ENCODE measurements around the gene ITGAX. TPM values are rescaled to one million over a fixed set of nuclear protein-coding genes. Genes with fewer than 3 reads are reported as not detected.

Gene ITGAX
- total and polyA plus RNA-seq, 2 donors (not counting 1 experiment from before 2014, with no cell fraction given), result 48.0 to 78.8 TPM

DNA sequence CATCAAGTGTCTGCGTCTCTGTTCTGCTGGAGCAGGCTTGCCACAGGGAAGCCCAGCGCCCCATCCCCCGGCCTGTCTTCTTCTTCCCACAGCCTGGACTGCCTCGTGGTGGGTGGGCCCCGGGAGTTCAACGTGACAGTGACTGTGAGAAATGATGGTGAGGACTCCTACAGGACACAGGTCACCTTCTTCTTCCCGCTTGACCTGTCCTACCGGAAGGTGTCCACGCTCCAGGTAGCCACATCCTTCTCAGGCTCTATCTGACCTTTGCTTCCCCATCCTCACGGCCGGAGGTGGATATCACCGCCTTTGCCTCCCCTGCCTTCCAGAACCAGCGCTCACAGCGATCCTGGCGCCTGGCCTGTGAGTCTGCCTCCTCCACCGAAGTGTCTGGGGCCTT, 29.8 kb upstream of the ITGAX start:
- Histone ChIP-seq H3K4me3 (ENCODE audit: control extremely low read depth in 1 of 5, extremely low read depth in 1 of 5, insufficient read depth in 1 of 5, low read depth in 2 of 5, low read length in 4 of 5) (no peak overlapping the region), H3K4me2 (replicated peaks; ENCODE audit: low read depth, low read length, poor library complexity, severe bottlenecking) (no peak overlapping the region), H2AFZ (ENCODE audit: insufficient read depth, low read depth, low read length, poor library complexity, severe bottlenecking) (no peak overlapping the region), H4K20me1 (ENCODE audit: control insufficient read depth, insufficient read depth, low read length, poor library complexity, severe bottlenecking) (no peaks in the 10 kb centered on the region), H3K79me2 (ENCODE audit: control insufficient read depth, insufficient read depth, low read length) (no peaks in the 10 kb centered on the region), H3K9me3 (ENCODE audit: control extremely low read depth in 1 of 3, control insufficient read depth in 2 of 3, insufficient read depth in 1 of 3, low read length in 2 of 3) (peaks cover 3 to 32% (median 11%) of the 10 kb centered on the region in 3 donors), H3K36me3 (replicated peaks in 1 of 2; ENCODE audit: control extremely low read depth in 1 of 2, control insufficient read depth in 1 of 2, extremely low read depth in 1 of 2, insufficient read depth in 2 of 2, low read length in 1 of 2) (peaks cover 0 to 9% of the 10 kb centered on the region in 2 experiments), H3K27me3 (replicated peaks in 1 of 4; ENCODE audit: control extremely low read depth in 1 of 4, control insufficient read depth in 3 of 4, insufficient read depth in 4 of 4, low read length in 3 of 4) (peaks cover 0 to 3% (median 0%) of the 10 kb centered on the region in 4 experiments), H3K27ac (ENCODE audit: low read length in 2 of 2) (no peak overlapping the region), H3K9ac (ENCODE audit: low read length) (no peak overlapping the region), H3K4me1 (ENCODE audit: control insufficient read depth in 2 of 2, insufficient read depth in 2 of 2, low read length in 2 of 2) (no peaks in the 10 kb centered on the region)
- Mint-ChIP-seq H3K27me3 (no peaks in the 10 kb centered on the region), H3K4me1 (no peaks in the 10 kb centered on the region), H3K9me3 (ENCODE audit: insufficient read depth) (peaks cover 6% of the 10 kb centered on the region), H3K27ac (no peak overlapping the region), H3K4me3 (no peak overlapping the region)
- ATAC-seq (ENCODE audit: low read depth) (no peak), DNase-seq (no peak)
- TF ChIP-seq EZH2 (IDR thresholded peaks at IDR 0.05; ENCODE audit: borderline replicate concordance, insufficient read depth, low read depth, low read length, poor library complexity, severe bottlenecking), result no peak
- TF ChIP-seq, protein P1, sequence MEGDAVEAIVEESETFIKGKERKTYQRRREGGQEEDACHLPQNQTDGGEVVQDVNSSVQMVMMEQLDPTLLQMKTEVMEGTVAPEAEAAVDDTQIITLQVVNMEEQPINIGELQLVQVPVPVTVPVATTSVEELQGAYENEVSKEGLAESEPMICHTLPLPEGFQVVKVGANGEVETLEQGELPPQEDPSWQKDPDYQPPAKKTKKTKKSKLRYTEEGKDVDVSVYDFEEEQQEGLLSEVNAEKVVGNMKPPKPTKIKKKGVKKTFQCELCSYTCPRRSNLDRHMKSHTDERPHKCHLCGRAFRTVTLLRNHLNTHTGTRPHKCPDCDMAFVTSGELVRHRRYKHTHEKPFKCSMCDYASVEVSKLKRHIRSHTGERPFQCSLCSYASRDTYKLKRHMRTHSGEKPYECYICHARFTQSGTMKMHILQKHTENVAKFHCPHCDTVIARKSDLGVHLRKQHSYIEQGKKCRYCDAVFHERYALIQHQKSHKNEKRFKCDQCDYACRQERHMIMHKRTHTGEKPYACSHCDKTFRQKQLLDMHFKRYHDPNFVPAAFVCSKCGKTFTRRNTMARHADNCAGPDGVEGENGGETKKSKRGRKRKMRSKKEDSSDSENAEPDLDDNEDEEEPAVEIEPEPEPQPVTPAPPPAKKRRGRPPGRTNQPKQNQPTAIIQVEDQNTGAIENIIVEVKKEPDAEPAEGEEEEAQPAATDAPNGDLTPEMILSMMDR (IDR thresholded peaks at IDR 0.05), result no peak
- WGBS (ENCODE audit: insufficient coverage), result 85% methylated on average over 15 of the region's 16 CpGs
- intact Hi-C loops (cut with micrococcal nuclease), result no loop called here
- ChIA-PET POLR2A (no interaction called here), CTCF (no interaction called here)

- Mint-ChIP-seq H3K27me3 (peaks cover 3% of the 10 kb centered on the region), H3K4me3 (no peak overlapping the region), H3K27ac (no peak overlapping the region), H3K9me3 (ENCODE audit: insufficient read depth) (peaks cover 2% of the 10 kb centered on the region), H3K4me1 (peaks cover 17% of the 10 kb centered on the region)
- peaks cover 7 to 12% of the 10 kb centered on the region in 2 donors for H3K4me1 ChIP-seq (ENCODE audit: control insufficient read depth in 2 of 2, insufficient read depth in 2 of 2, low read length in 2 of 2)
- H3K4me2 ChIP-seq (replicated peaks; ENCODE audit: low read depth, low read length, poor library complexity, severe bottlenecking), result no peak overlapping the region
- H2AFZ ChIP-seq (ENCODE audit: insufficient read depth, low read depth, low read length, poor library complexity, severe bottlenecking), result no peak overlapping the region
- no peak overlapping the region for H3K9ac ChIP-seq (ENCODE audit: low read length)
- H4K20me1 ChIP-seq (ENCODE audit: control insufficient read depth, insufficient read depth, low read length, poor library complexity, severe bottlenecking), result no peaks in the 10 kb centered on the region
- H3K4me3 ChIP-seq (ENCODE audit: control extremely low read depth in 1 of 5, extremely low read depth in 1 of 5, insufficient read depth in 1 of 5, low read depth in 2 of 5, low read length in 4 of 5), result no peak overlapping the region
- H3K79me2 ChIP-seq (ENCODE audit: control insufficient read depth, insufficient read depth, low read length), result peaks cover 3% of the 10 kb centered on the region
- intact Hi-C loops (cut with micrococcal nuclease), result no loop called here
- H3K27me3 ChIP-seq (replicated peaks in 1 of 4; ENCODE audit: control extremely low read depth in 1 of 4, control insufficient read depth in 3 of 4, insufficient read depth in 4 of 4, low read length in 3 of 4), result peaks cover 0 to 15% (median 2%) of the 10 kb centered on the region in 4 experiments
- H3K36me3 ChIP-seq (replicated peaks in 1 of 2; ENCODE audit: control extremely low read depth in 1 of 2, control insufficient read depth in 1 of 2, extremely low read depth in 1 of 2, insufficient read depth in 2 of 2, low read length in 1 of 2), result no peaks in the 10 kb centered on the region
- ChIA-PET POLR2A (no interaction called here), CTCF (no interaction called here)
- ATAC-seq (ENCODE audit: low read depth) (no peak), DNase-seq (no peak)
- 43% methylated on average over 9 of the region's 10 CpGs for WGBS (ENCODE audit: insufficient coverage)
- TF ChIP-seq, protein P1 (IDR thresholded peaks at IDR 0.05), result no peak
- TF ChIP-seq EZH2 (IDR thresholded peaks at IDR 0.05; ENCODE audit: borderline replicate concordance, insufficient read depth, low read depth, low read length, poor library complexity, severe bottlenecking), result no peak
- peaks cover 0 to 21% (median under 1%) of the 10 kb centered on the region in 3 donors for H3K9me3 ChIP-seq (ENCODE audit: control extremely low read depth in 1 of 3, control insufficient read depth in 2 of 3, insufficient read depth in 1 of 3, low read length in 2 of 3)
- H3K27ac ChIP-seq (ENCODE audit: low read length in 2 of 2), result no peak overlapping the region
Measured at GRCh38 chr16:31327646-31328225, 27.2 kb upstream of the ITGAX start.
